ENCODE results near the gene PRTN3. TPM values are rescaled to one million over a fixed set of nuclear protein-coding genes. Genes with fewer than 3 reads are reported as not detected.
"Not testable (repeated sequence)": the region's sequence is repeated elsewhere in the genome, so short reads cannot be mapped to it uniquely, and the experiment has no call there.

Gene PRTN3
- total RNA-seq, 1 donor from 2014 or later: not detected

- no peak for DNase-seq
Observed at GRCh38 chr19:883661-884211, 42.9 kb downstream of the PRTN3 start.

DNA sequence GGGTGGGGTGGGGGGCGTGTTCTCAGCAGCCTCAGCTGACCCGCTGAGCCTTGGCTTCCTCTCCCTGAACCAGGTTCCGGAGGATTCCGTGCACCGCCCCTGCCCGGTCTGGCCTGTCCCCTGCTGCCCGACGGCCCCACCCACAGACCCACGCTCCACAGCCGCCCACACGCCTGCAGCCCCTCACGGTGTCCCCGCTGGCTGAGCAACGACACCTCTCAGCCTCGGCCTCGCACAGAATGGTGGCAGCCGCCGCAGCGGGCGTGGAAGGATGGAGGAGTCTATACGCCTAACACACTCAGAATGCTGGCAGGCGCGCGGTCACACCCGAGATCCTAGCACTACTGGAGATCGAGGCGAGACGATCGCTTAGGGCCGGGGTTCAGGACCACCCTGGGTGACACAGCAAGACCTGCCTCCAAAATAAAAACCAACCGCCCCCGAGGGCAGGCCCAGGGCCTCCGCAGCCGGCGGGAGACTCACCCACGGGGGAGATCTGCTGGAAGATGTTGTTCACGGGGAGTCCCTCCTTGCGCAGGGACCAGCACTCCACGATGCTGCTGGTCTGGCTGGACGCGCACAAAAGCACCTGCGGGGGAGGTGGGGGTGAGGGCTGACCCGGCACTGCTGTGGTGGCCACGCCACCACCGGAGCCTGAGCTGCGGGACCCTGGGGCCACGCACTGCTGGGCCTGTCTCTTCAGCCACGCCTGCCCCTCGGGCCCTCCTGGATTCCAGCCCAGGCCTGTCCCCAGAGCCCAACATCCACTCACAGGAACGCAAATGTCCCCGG, 43.8 kb downstream of the PRTN3 start:
- DNase-seq: no peak

- no peak for DNase-seq
Observed at GRCh38 chr19:885536-886224, 44.9 kb downstream of the PRTN3 start.

DNA sequence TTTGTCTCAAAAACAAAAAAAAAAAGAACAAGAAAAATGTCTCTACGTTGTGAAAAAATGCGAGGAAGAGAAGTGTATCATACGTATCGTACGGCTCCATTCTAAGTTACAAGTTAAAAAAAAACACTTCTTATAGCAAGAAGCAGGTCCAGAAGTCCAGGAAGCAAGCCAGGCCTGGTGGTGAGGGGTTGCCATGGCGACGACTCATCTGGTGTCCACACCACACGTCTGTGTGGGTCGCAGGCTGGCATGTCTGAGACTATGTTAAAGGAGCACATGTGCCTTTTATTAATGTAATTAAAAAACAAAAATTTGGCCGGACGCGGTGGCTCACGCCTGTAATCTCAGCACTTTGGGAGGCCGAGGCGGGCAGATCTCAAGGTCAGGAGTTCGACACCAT, 46.3 kb downstream of the PRTN3 start:
- peak; percentile 51 for DNase-seq

DNA sequence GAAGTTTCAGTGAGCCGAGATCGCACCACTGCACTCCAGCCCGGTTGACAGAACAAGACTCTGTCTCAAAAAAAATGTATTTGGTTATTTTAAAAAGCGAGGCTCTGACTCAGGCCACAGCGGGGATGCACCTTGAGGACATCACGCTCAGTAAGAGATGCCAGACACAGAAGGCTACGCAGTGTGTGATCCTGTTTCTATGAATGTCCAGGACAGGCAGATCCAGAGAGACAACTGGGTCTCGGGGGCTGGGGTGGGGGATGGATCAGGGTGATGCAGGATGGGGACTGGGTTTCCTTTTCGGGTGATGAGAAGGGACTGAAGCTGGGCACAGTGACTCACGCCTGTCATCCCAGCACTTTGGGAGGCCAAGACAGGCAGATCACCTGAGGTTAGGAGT, 46.8 kb downstream of the PRTN3 start:
- no peak for DNase-seq

DNA sequence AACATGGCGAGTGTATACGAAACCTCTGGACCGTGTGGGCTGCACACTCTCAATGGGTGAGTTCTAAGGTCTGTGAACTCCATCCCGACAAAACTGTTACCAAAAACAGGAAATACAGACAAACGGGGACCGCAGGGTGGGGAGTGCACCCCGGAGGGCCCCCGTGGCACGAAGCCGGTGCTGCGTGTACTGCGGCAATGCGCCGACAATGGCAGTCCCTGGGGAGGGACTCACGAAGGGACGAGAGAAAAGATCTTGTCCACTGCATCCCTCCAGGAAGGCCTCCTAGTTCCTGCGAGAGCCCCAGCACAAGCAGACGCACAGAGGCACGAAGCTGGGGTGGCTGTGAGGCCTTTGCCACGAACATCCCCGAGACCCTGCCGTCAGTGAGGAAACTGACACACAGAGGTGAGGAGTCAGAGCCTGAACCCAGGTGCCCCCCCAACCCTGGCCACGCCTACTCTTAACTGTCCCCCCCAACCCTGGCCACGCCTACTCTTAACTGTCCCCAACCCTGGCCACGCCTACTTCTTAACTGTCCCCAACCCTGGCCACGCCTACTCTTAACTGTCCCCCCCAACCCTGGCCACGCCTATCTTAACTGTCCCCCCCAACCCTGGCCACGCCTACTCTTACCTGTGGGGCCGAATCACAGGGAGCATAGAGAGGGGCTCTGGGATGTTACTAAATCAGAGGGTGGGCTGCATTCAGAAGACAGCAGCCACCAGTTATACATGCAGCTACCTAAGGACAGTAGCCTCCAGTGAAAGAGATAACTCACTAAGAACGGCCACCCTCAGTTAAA, 48.0 kb downstream of the PRTN3 start:
- no peak for DNase-seq

GRCh38 chr19:889662-890295, 49.0 kb downstream of the PRTN3 start:
- no peak for DNase-seq

DNA sequence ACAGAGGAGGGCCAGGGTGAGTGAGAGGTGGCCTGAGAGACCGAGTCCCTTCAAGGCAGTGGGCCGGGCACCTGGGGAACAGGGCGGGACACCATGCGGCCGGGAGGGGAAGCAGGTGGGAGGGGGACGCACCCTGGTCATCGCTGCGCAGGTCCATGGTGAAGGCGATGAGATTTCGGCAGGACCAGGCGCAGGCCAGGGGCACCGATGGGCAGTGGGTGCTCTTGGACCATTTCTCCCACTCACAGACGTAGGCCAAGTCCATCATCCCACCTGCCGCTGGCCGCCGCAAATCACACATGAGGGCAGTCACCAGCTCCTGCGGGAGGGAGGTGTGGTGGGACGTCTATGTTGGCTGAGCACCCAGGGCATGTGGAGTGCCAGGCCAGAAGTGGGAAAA, 50.0 kb downstream of the PRTN3 start:
- no peak for DNase-seq

DNA sequence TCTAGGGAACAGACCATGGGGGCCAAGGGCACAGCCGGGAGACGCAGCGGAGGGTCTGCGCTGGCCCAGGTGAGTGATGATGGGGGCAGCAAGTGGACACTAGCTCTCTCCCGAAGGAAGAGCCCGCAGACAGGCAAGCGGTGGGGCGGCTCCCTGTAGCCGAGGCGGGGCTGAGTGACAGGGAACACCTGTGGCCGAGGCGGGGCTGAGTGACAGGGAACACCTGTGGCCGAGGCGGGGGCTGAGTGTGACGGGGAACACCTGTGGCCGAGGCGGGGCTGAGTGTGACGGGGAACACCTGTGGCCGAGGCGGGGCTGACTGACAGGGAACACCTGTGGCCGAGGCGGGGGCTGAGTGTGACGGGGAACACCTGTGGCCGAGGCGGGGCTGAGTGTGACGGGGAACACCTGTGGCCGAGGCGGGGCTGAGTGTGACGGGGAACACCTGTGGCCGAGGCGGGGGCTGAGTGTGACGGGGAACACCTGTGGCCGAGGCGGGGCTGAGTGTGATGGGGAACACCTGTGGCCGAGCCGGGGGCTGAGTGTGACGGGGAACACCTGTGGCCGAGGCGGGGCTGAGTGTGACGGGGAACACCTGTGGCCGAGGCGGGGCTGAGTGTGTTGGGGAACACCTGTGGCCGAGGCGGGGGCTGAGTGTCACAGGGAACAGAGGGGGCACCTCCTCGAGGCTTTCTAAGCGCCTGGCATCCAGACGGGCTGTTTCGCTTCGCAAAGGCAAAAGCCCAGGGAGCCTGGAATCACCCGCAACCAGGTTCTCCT, 50.8 kb downstream of the PRTN3 start:
- DNase-seq: not testable (repeated sequence)

- no peak for DNase-seq
Observed at GRCh38 chr19:892243-892893, 51.6 kb downstream of the PRTN3 start.

GRCh38 chr19:892894-893689, 52.3 kb downstream of the PRTN3 start, which contains the start of the genes MED16 and RNU6-9:
TSS of gene MED16 (minus strand) at chr19:893187. CDS start at chr19:891131, 2,056 bp downstream.
TSS of gene RNU6-9 (plus strand) at chr19:893484.
- peak; percentile 78 for DNase-seq

- DNase-seq: no peak
Observed at GRCh38 chr19:896434-896833, 55.6 kb downstream of the PRTN3 start.

DNA sequence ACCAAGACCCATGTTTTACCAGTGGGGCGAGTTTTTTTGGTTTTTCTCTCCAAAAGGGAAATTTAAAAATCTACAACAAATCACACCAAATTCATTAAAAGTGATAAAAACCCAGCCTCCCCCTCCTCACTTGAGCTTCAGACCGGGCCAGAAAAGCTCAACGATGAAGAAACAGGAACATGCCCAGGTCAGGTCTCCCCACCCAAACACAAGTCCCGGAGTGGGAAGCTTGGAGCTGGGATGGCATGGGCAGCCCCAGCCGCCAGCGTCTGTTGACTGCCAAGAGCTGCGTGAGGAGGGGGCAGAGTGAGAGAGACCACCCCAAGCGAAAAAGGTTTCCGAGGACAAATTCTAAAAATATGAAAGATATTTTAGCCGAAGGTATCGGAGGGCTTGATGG, 56.2 kb downstream of the PRTN3 start:
- DNase-seq: no peak

GRCh38 chr19:897442-898039, 56.7 kb downstream of the PRTN3 start:
- no peak for DNase-seq

Small RNA genes lying within 50 kb of the gene (small RNA-seq; reads per million reads assigned to genes)
- gene MIR3187 (not detected), gene RNU6-9 (not detected)

Other genes with a start within 250 kb of the PRTN3 start
- 12.5 TPM for gene POLRMT, start 207.5 kb upstream of the PRTN3 start, total RNA-seq
- 0.62 TPM for gene FGF22, start 201.1 kb upstream of the PRTN3 start, total RNA-seq
- gene RNF126, start 177.8 kb upstream of the PRTN3 start, total RNA-seq: 10.8 TPM
- gene FSTL3, start 164.6 kb upstream of the PRTN3 start, total RNA-seq: 3.3 TPM
- gene PRSS57, start 145.5 kb upstream of the PRTN3 start, total RNA-seq: not detected
- gene PALM, start 132.1 kb upstream of the PRTN3 start, total RNA-seq: 95.9 TPM
- not detected for gene MISP, start 89.9 kb upstream of the PRTN3 start, total RNA-seq
- 33.5 TPM for gene PTBP1, start 43.5 kb upstream of the PRTN3 start, total RNA-seq
- gene PLPPR3, start 19.0 kb upstream of the PRTN3 start, total RNA-seq: 99.5 TPM
- gene AZU1, start 13.2 kb upstream of the PRTN3 start, total RNA-seq: 0.31 TPM
- not detected for gene ELANE, start 11.3 kb downstream of the PRTN3 start, total RNA-seq
- gene CFD, start 18.7 kb downstream of the PRTN3 start, total RNA-seq: 2.8 TPM
- 17.9 TPM for gene MED16, start 52.2 kb downstream of the PRTN3 start, total RNA-seq
- gene RNU6-9, start 52.5 kb downstream of the PRTN3 start, total RNA-seq: not detected
- gene R3HDM4, start 72.2 kb downstream of the PRTN3 start, total RNA-seq: 31.4 TPM
- not detected for gene KISS1R, start 76.3 kb downstream of the PRTN3 start, total RNA-seq
- 8.0 TPM for gene ARID3A, start 85.0 kb downstream of the PRTN3 start, total RNA-seq
- gene WDR18, start 143.3 kb downstream of the PRTN3 start, total RNA-seq: 44.1 TPM
- not detected for gene GRIN3B, start 159.4 kb downstream of the PRTN3 start, total RNA-seq
- 33.8 TPM for gene TMEM259, start 180.1 kb downstream of the PRTN3 start, total RNA-seq
- gene RNU6-2, start 180.5 kb downstream of the PRTN3 start, total RNA-seq: not detected
- gene CNN2, start 185.6 kb downstream of the PRTN3 start, total RNA-seq: 9.5 TPM
- 0.78 TPM for gene ABCA7, start 199.1 kb downstream of the PRTN3 start, total RNA-seq
- 1.7 TPM for gene ARHGAP45, start 226.2 kb downstream of the PRTN3 start, total RNA-seq